RWPE1 (cell line): Measurements from ENCODE around the gene ANKMY1.

Experiments used
- CTCF ChIA-PET: fragments of 350-600 bp; sonication (Branson Sonifier 250); formaldehyde crosslinking; extraction: SDS; loops from one replicate; lab custom pipeline; 2021; lab: Yijun Ruan, JAX
- POLR2A ChIA-PET: fragments of 400-600 bp; formaldehyde crosslinking; extraction: SDS; loops from one replicate; lab custom pipeline; 2020; ENCODE audit warnings: antibody characterized with exemption; ENCODE audit not compliant: low non-redundant PET; lab: Yijun Ruan, JAX
- DNase-seq: peaks from one replicate; pipeline ENCODE4 v3.0.0; 2012; ENCODE audit warnings: low spot score
- H3K27ac ChIP-seq: fragments of 450-650 bp; 2 replicates; pipeline ENCODE4 v1.5.1; 2017
- TF ChIP-seq, protein P1 (sequence below): fragments of 450-650 bp; conservative IDR thresholded peaks from 2 replicates; pipeline ENCODE4 v1.5.1; 2017; ENCODE audit warnings: low read depth, mild to moderate bottlenecking

Gene ANKMY1

GRCh38 chr2:240441993-240442411 is 115.8 kb downstream of the ANKMY1 start:
- POLR2A ChIA-PET, result no interaction called here
- TF ChIP-seq, protein P1, sequence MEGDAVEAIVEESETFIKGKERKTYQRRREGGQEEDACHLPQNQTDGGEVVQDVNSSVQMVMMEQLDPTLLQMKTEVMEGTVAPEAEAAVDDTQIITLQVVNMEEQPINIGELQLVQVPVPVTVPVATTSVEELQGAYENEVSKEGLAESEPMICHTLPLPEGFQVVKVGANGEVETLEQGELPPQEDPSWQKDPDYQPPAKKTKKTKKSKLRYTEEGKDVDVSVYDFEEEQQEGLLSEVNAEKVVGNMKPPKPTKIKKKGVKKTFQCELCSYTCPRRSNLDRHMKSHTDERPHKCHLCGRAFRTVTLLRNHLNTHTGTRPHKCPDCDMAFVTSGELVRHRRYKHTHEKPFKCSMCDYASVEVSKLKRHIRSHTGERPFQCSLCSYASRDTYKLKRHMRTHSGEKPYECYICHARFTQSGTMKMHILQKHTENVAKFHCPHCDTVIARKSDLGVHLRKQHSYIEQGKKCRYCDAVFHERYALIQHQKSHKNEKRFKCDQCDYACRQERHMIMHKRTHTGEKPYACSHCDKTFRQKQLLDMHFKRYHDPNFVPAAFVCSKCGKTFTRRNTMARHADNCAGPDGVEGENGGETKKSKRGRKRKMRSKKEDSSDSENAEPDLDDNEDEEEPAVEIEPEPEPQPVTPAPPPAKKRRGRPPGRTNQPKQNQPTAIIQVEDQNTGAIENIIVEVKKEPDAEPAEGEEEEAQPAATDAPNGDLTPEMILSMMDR, result no peak
- no peak for DNase-seq
- CTCF ChIA-PET, result interaction anchor here (0.9 to 1.0 kb wide), 2 partner anchors 173 to 298 kb away, joined by 3 to 4 read pairs; no protein-coding TSS in a partner anchor
- H3K27ac ChIP-seq, result peak overlapping the region; percentile 100

GRCh38 chr2:240441326-240441992 is 116.3 kb downstream of the ANKMY1 start:
- H3K27ac ChIP-seq, result peak overlapping the region; percentile 100
- TF ChIP-seq, protein P1, result no peak
- ChIA-PET POLR2A (no interaction called here), CTCF (interaction anchor here (0.6 to 1.0 kb wide), 3 partner anchors 172 to 311 kb away, joined by 3 to 4 read pairs (median 3); no protein-coding TSS in a partner anchor)
- DNase-seq, result peak; percentile 60

DNA sequence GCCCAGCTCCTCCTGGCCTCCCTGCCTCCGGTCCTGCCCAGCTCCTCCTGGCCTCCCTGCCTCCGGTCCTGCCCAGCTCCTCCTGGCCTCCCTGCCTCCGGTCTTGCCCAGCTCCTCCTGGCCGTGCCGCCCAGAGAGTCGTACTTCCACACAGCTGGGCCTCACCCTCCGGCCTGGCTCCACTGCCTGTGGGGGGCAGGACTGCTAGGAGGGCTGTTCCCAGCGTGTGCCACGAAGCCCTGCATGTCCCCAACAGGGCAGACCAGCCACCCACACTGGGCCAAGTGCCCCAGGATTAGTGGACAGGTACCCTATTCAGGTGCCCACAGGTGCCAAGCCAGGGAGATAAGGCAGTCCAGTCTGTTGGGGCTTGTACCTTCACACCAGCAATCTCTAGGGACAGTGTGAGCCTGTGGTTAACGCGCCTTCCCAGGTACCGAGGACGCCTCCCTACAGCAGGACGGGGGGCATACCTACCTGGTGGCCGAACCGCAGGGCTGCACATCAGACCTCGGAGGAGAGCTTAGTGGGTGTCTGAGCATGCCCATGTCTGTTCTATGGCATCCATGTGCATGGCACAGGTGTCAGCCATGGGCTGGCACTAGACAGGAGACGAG is 117.0 kb downstream of the ANKMY1 start:
- TF ChIP-seq, protein P1, result no peak
- no peak for DNase-seq
- peak overlapping the region; percentile 100 for H3K27ac ChIP-seq
- CTCF ChIA-PET, result interaction anchor here (0.5 to 0.6 kb wide), 2 partner anchors 126 to 310 kb away, joined by 3 to 10 read pairs; no protein-coding TSS in a partner anchor
- POLR2A ChIA-PET, result interaction anchor here (0.6 kb wide), 1 partner anchor 17 kb away, joined by 3 read pairs; no protein-coding TSS in a partner anchor

GRCh38 chr2:240440251-240440650 is 117.5 kb downstream of the ANKMY1 start:
- CTCF ChIA-PET, result interaction anchor here (0.5 to 2.1 kb wide), 2 partner anchors 125 to 208 kb away, joined by 10 to 17 read pairs; no protein-coding TSS in a partner anchor
- TF ChIP-seq, protein P1, result no peak

DNA sequence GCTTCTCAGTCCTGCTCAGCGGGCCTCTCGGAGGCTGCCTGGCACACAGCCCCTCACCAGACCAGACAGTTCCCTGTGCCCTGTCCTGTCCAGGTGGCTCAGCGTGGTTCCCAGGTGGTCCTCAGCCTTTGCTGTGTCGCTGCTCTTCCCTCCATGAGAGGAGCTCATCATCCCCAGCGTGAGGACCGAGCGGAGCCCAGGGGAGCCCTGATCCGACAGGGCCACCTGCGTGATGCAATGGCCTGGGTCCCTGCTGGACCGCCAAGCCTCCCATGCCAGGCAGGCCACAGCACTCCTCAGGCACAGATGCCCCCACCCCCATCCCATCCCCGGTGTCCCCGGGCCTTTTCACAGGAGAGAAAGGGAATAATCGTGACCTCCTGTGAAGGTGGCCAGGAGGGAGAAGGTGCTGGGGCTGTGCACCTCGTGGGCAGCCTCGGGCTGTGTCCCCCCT is 118.1 kb downstream of the ANKMY1 start:
- H3K27ac ChIP-seq, result peak overlapping the region; percentile 100
- ChIA-PET CTCF (interaction anchor here (1.1 to 2.1 kb wide), 3 partner anchors 16 to 289 kb away, joined by 3 to 17 read pairs (median 5); no protein-coding TSS in a partner anchor), POLR2A (no interaction called here)
- TF ChIP-seq, protein P1, result no peak
- no peak for DNase-seq

More at GRCh38 chr2:240440251-240440650, 117.5 kb downstream of the ANKMY1 start:
- POLR2A ChIA-PET, result interaction anchor here (0.6 kb wide), 1 partner anchor 18 kb away, joined by 3 read pairs; no protein-coding TSS in a partner anchor
- DNase-seq, result no peak
- peak overlapping the region; percentile 100 for H3K27ac ChIP-seq
